ENCODE results near the gene EIF4G2.
A peak's percentile ranks its signal among the peaks of the same experiment; 100 is the strongest.

EIF4G2 gene

GRCh38 chr11:10792385-10793068 is 16.2 kb downstream of the EIF4G2 start:
- peak; percentile 73 to 77 for DNase-seq (ENCODE audit: low read depth in 2 of 2)
- peak overlapping the region in 1 of 2 donors; percentile 16 for H3K4me3 ChIP-seq (replicated peaks in 1 of 2; ENCODE audit: low read depth in 2 of 2, low read length in 2 of 2)
- TF ChIP-seq CTCF (IDR thresholded peaks at IDR 0.05; ENCODE audit: low read depth, low read length): peak; percentile 96

GRCh38 chr11:10786451-10786850 is 22.3 kb downstream of the EIF4G2 start:
- no peak for DNase-seq (ENCODE audit: low read depth in 2 of 2)
- H3K4me3 ChIP-seq (replicated peaks in 1 of 2; ENCODE audit: low read depth in 2 of 2, low read length in 2 of 2): no peak overlapping the region
- no peak for TF ChIP-seq CTCF (IDR thresholded peaks at IDR 0.05; ENCODE audit: low read depth, low read length)

GRCh38 chr11:10785146-10785474 is 23.6 kb downstream of the EIF4G2 start:
- no peak for TF ChIP-seq CTCF (IDR thresholded peaks at IDR 0.05; ENCODE audit: low read depth, low read length)
- no peak overlapping the region for H3K4me3 ChIP-seq (replicated peaks in 1 of 2; ENCODE audit: low read depth in 2 of 2, low read length in 2 of 2)
- DNase-seq (ENCODE audit: low read depth in 2 of 2): no peak

- no peak overlapping the region for H3K4me3 ChIP-seq (replicated peaks in 1 of 2; ENCODE audit: low read depth in 2 of 2, low read length in 2 of 2)
- DNase-seq (ENCODE audit: low read depth in 2 of 2): peak; percentile 43 to 50
- TF ChIP-seq CTCF (IDR thresholded peaks at IDR 0.05; ENCODE audit: low read depth, low read length): no peak
These were observed 24.2 kb downstream of the EIF4G2 start for GRCh38 chr11:10784232-10785145.

GRCh38 chr11:10780040-10780439 is 28.7 kb downstream of the EIF4G2 start:
- no peak for DNase-seq (ENCODE audit: low read depth in 2 of 2)
- no peak for TF ChIP-seq CTCF (IDR thresholded peaks at IDR 0.05; ENCODE audit: low read depth, low read length)
- no peak overlapping the region for H3K4me3 ChIP-seq (replicated peaks in 1 of 2; ENCODE audit: low read depth in 2 of 2, low read length in 2 of 2)

- TF ChIP-seq CTCF (IDR thresholded peaks at IDR 0.05; ENCODE audit: low read depth, low read length): no peak
- H3K4me3 ChIP-seq (replicated peaks in 1 of 2; ENCODE audit: low read depth in 2 of 2, low read length in 2 of 2): no peak overlapping the region
- peak in 1 of 2 donors; percentile 40 for DNase-seq (ENCODE audit: low read depth in 2 of 2)
These were observed 29.6 kb downstream of the EIF4G2 start for GRCh38 chr11:10779086-10779485.

Measured in cardiac fibroblast (primary cell).